Fibroblast of lung (primary cell): ENCODE results near the gene BAMBI. TPM values are rescaled to one million over a fixed set of nuclear protein-coding genes. Genes with fewer than 3 reads are reported as not detected.

ENCODE experiments used
- DNase-seq, 2 donors: peaks; one replicate each; pipeline versions ENCODE4 v3.0.0 to v3.0.0-alpha.2; 2010; ENCODE audit warnings: low read depth in 2 of 2
- H2AFZ ChIP-seq: 2 replicates; pipeline ENCODE4 v1.5.1; 2012; ENCODE audit warnings: low read length, control low read depth, inconsistent platforms
- H3K27ac ChIP-seq: 2 replicates; pipeline ENCODE4 v1.5.1; 2011; ENCODE audit warnings: low read length, control low read depth; ENCODE audit not compliant: insufficient read depth
- H3K27me3 ChIP-seq: 2 replicates; pipeline ENCODE4 v1.5.1; 2011; ENCODE audit warnings: mild to moderate bottlenecking, low read length; ENCODE audit not compliant: control insufficient read depth, insufficient read depth
- H3K36me3 ChIP-seq: 2 replicates; pipeline ENCODE4 v1.5.1; 2011; ENCODE audit warnings: low read length; ENCODE audit not compliant: control insufficient read depth, insufficient read depth
- H3K4me1 ChIP-seq: 2 replicates; pipeline ENCODE4 v1.5.1; 2011; ENCODE audit warnings: low read length; ENCODE audit not compliant: control insufficient read depth, insufficient read depth; ENCODE audit errors: extremely low read depth
- H3K4me2 ChIP-seq: 2 replicates; pipeline ENCODE4 v1.5.1; 2011; ENCODE audit warnings: low read length, control low read depth; ENCODE audit not compliant: insufficient read depth; ENCODE audit errors: extremely low read depth
- H3K4me3 ChIP-seq, 4 experiments: fragments of 200-600 bp in 1 of 4; sonication (generic) in 1 of 4; replicated peaks in 1 of 4; 2 replicates each; pipeline ENCODE4 v1.5.1; 2011 to 2016; ENCODE audit warnings: low read length in 4 of 4, low read depth in 3 of 4, mild to moderate bottlenecking in 3 of 4, control low read depth in 2 of 4, inconsistent platforms in 1 of 4, mixed read lengths in 1 of 4; ENCODE audit not compliant: insufficient read depth in 1 of 4; ENCODE audit errors: control extremely low read depth in 1 of 4
- H3K79me2 ChIP-seq: 2 replicates; pipeline ENCODE4 v1.5.1; 2012; ENCODE audit warnings: mild to moderate bottlenecking, low read length, inconsistent platforms; ENCODE audit not compliant: control insufficient read depth, insufficient read depth
- H3K9ac ChIP-seq: 2 replicates; pipeline ENCODE4 v1.5.1; 2011; ENCODE audit warnings: mild to moderate bottlenecking, low read length, control low read depth; ENCODE audit not compliant: insufficient read depth
- H3K9me3 ChIP-seq: 2 replicates; pipeline ENCODE4 v1.5.1; 2012; ENCODE audit warnings: low read depth, low read length; ENCODE audit not compliant: control insufficient read depth, insufficient read depth
- H4K20me1 ChIP-seq: 2 replicates; pipeline ENCODE4 v1.5.1; 2011; ENCODE audit warnings: low read length; ENCODE audit not compliant: control insufficient read depth, insufficient read depth; ENCODE audit errors: extremely low read depth
- CTCF ChIP-seq, 2 donors: IDR thresholded peaks in 1 of 2; conservative IDR thresholded peaks in 1 of 2; 1 replicate in 1 of 2; 2 replicates in 1 of 2; pipeline ENCODE4 v1.5.1; 2011 to 2012; ENCODE audit warnings: low read length in 2 of 2, control low read depth in 1 of 2, inconsistent platforms in 1 of 2, low read depth in 1 of 2, mild to moderate bottlenecking in 1 of 2
- EZH2 ChIP-seq: IDR thresholded peaks from 2 replicates; pipeline ENCODE4 v1.5.1; 2012; ENCODE audit warnings: low read length, control low read depth, mild to moderate bottlenecking; ENCODE audit errors: missing control alignments
- polyA plus RNA-seq, 2 donors: library from polyadenylated mRNA; depleted of rRNA in 1 of 2; stranded (reverse) in 1 of 2; unstranded in 1 of 2; fragments of >200 nt; gene quantifications; 2 replicates each; pipeline ENCODE4 v1.2.1, GENCODE V29; 2011 to 2012; ENCODE audit warnings: missing spikeins in 1 of 2
- total RNA-seq: library from RNA; depleted of rRNA; stranded (reverse); fragments of >200 nt; gene quantifications from 2 replicates; pipeline ENCODE4 v1.2.1, GENCODE V29; 2014

The BAMBI gene
- total and polyA plus RNA-seq, 2 donors (not counting 1 experiment from before 2014, with no cell fraction given) = 4.6 to 17.8 TPM

- H3K9ac ChIP-seq = no peak overlapping the region
- H3K27ac ChIP-seq = no peak overlapping the region
- no peak overlapping the region for H2AFZ ChIP-seq
- no peak for DNase-seq
- H3K79me2 ChIP-seq = peaks cover 2% of the 10 kb centered on the region
- H4K20me1 ChIP-seq = no peaks in the 10 kb centered on the region
- no peaks in the 10 kb centered on the region for H3K36me3 ChIP-seq
- H3K4me3 ChIP-seq = no peak overlapping the region
- no peaks in the 10 kb centered on the region for H3K9me3 ChIP-seq
- no peak for TF ChIP-seq EZH2
- no peak for TF ChIP-seq CTCF (conservative IDR thresholded peaks at IDR 0.05 in 1 of 2, IDR thresholded peaks at IDR 0.05 in 1 of 2; ENCODE audit: low read depth in 1 of 2, low read length in 2 of 2)
- peaks cover 21% of the 10 kb centered on the region for H3K27me3 ChIP-seq
- H3K4me2 ChIP-seq = no peak overlapping the region
- H3K4me1 ChIP-seq = peaks cover 4% of the 10 kb centered on the region
Measured at GRCh38 chr10:28674782-28675181, 2.5 kb upstream of the BAMBI start.

- TF ChIP-seq EZH2 (peak; percentile 78), CTCF (conservative IDR thresholded peaks at IDR 0.05 in 1 of 2, IDR thresholded peaks at IDR 0.05 in 1 of 2; ENCODE audit: low read depth in 1 of 2, low read length in 2 of 2) (no peak)
- H3K9ac ChIP-seq = peak overlapping the region; percentile 35
- DNase-seq = no peak
Measured at GRCh38 chr10:28676326-28676967, 874 bp upstream of the BAMBI start.

GRCh38 chr10:28677888-28678686 is 766 bp downstream of the BAMBI start:
- TF ChIP-seq CTCF (conservative IDR thresholded peaks at IDR 0.05 in 1 of 2, IDR thresholded peaks at IDR 0.05 in 1 of 2; ENCODE audit: low read depth in 1 of 2, low read length in 2 of 2) (no peak), EZH2 (no peak)
- H3K79me2 ChIP-seq = peaks cover 2% of the 10 kb centered on the region
- H2AFZ ChIP-seq = peak overlapping the region; percentile 83

More at GRCh38 chr10:28676326-28676967, 874 bp upstream of the BAMBI start:
- no peak overlapping the region for H3K27ac ChIP-seq
- H2AFZ ChIP-seq = peak overlapping the region; percentile 19
- no peaks in the 10 kb centered on the region for H3K9me3 ChIP-seq
- no peaks in the 10 kb centered on the region for H3K36me3 ChIP-seq
- H3K4me2 ChIP-seq = peak overlapping the region; percentile 79
- H3K79me2 ChIP-seq = peaks cover 2% of the 10 kb centered on the region
- H3K4me3 ChIP-seq = peak overlapping the region; percentile 26 to 55 (median 41)
- H3K4me1 ChIP-seq = peaks cover 6% of the 10 kb centered on the region
- H4K20me1 ChIP-seq = no peaks in the 10 kb centered on the region
- H3K27me3 ChIP-seq = peaks cover 15% of the 10 kb centered on the region

More at GRCh38 chr10:28677888-28678686, 766 bp downstream of the BAMBI start:
- peak overlapping the region; percentile 61 for H3K4me2 ChIP-seq
- no peak overlapping the region for H3K27ac ChIP-seq
- no peaks in the 10 kb centered on the region for H3K9me3 ChIP-seq
- peak overlapping the region; percentile 60 for H3K9ac ChIP-seq
- H3K4me3 ChIP-seq = peak overlapping the region; percentile 68 to 73 (median 70)
- peaks cover 6% of the 10 kb centered on the region for H3K4me1 ChIP-seq
- no peaks in the 10 kb centered on the region for H3K36me3 ChIP-seq
- peak; percentile 28 to 46 for DNase-seq
- no peaks in the 10 kb centered on the region for H4K20me1 ChIP-seq
- H3K27me3 ChIP-seq = peaks cover 15% of the 10 kb centered on the region
